Hepatocyte (in vitro differentiated cells): ENCODE results near the gene PSMC5. TPM values are rescaled to one million over a fixed set of nuclear protein-coding genes. Genes with fewer than 3 reads are reported as not detected.

Source experiments
- DNase-seq: peaks from one replicate; pipeline ENCODE4 v3.0.0-alpha.2; 2016; ENCODE audit warnings: low spot score
- H2AFZ ChIP-seq: fragments of 200-600 bp; sonication (generic); 2 replicates; pipeline ENCODE4 v1.6.0; 2016; ENCODE audit warnings: antibody characterized with exemption, mild to moderate bottlenecking
- H3K27ac ChIP-seq: fragments of 200-600 bp; sonication (generic); 2 replicates; pipeline ENCODE4 v1.5.1; 2016; ENCODE audit warnings: mild to moderate bottlenecking
- H3K27me3 ChIP-seq: fragments of 200-600 bp; sonication (generic); 2 replicates; pipeline ENCODE4 v1.6.1; 2016
- H3K36me3 ChIP-seq: fragments of 200-600 bp; sonication (generic); replicated peaks from 2 replicates; pipeline ENCODE4 v1.5.1; 2016; ENCODE audit warnings: low read depth; ENCODE audit not compliant: insufficient read depth
- H3K4me1 ChIP-seq: fragments of 200-600 bp; sonication (generic); 2 replicates; pipeline ENCODE4 v1.5.1; 2016; ENCODE audit warnings: mild to moderate bottlenecking, moderate library complexity; ENCODE audit not compliant: insufficient read depth
- H3K4me2 ChIP-seq: fragments of 200-600 bp; sonication (generic); 2 replicates; pipeline ENCODE4 v1.6.0; 2016
- H3K4me3 ChIP-seq: fragments of 200-600 bp; sonication (generic); 2 replicates; pipeline ENCODE4 v1.5.1; 2016; ENCODE audit warnings: mild to moderate bottlenecking
- H3K79me2 ChIP-seq: fragments of 200-600 bp; sonication (generic); 2 replicates; pipeline ENCODE4 v1.6.0; 2017; ENCODE audit warnings: mild to moderate bottlenecking
- H3K9me2 ChIP-seq: fragments of 200-600 bp; sonication (generic); replicated peaks from 2 replicates; pipeline ENCODE4 v1.6.0; 2017; ENCODE audit warnings: mild to moderate bottlenecking; ENCODE audit not compliant: insufficient read depth
- H3K9me3 ChIP-seq: fragments of 200-600 bp; sonication (generic); 2 replicates; pipeline ENCODE4 v1.5.1; 2016; ENCODE audit warnings: low read depth, mild to moderate bottlenecking
- H4K20me1 ChIP-seq: fragments of 200-600 bp; sonication (generic); 2 replicates; pipeline ENCODE4 v1.6.0; 2016; ENCODE audit warnings: mild to moderate bottlenecking; ENCODE audit not compliant: insufficient read depth, poor library complexity, severe bottlenecking
- EZH2 ChIP-seq: fragments of 200-600 bp; sonication (generic); IDR thresholded peaks from 2 replicates; pipeline ENCODE4 v1.6.1; 2016; ENCODE audit warnings: antibody characterized with exemption, mild to moderate bottlenecking, borderline replicate concordance
- EZH2phosphoT487 ChIP-seq: fragments of 200-600 bp; sonication (generic); IDR thresholded peaks from one replicate; pipeline ENCODE4 v1.6.1; 2018; ENCODE audit warnings: antibody characterized with exemption, mild to moderate bottlenecking, low read depth, moderate library complexity; ENCODE audit not compliant: unreplicated experiment, severe bottlenecking
- WGBS: methylation state at CpG from one replicate; pipeline ENCODE4 v1.1.6; 2016; ENCODE audit warnings: low lambda C conversion rate; ENCODE audit errors: missing lambda C conversion rate; 5-methylcytosine and 5-hydroxymethylcytosine counted together
- polyA plus RNA-seq: library from polyadenylated mRNA; unstranded; fragments of >200 nt; fragmentation: Nextera tagmentation; extraction: Ambion mirVana; gene quantifications from 2 replicates; pipeline ENCODE4 v1.2.1, GENCODE V29; 2016
- total RNA-seq: library from RNA; depleted of rRNA; stranded (reverse); fragments of >200 nt; gene quantifications from 2 replicates; pipeline ENCODE4 v1.2.3, GENCODE V29; 2014
- TF ChIP-seq, protein P1 (sequence below): fragments of 200-600 bp; sonication (generic); IDR thresholded peaks from 2 replicates; pipeline ENCODE4 v1.5.1; 2016; ENCODE audit warnings: antibody characterized with exemption, mild to moderate bottlenecking; ENCODE audit not compliant: poor library complexity

Gene PSMC5
- total and polyA plus RNA-seq, 2 experiments from 2014 or later = 46.6 to 132 TPM

DNA sequence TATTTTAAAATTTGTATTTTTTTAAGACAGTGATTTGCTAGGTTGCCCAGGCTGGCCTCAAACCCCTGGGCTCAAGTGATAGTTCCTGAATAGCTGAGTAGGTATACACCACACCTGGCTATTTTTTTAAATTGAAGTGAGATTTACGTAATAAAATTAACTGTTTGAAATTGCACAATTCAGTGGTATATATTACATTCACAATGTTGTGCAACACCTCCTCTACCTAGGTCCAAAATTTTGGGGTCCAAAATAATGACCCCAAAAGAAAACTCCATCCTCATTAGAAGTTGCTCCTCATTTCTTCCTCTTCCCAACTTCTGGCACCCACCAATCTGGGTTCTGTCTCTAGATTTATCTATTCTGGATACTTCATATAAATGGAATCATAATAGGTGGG, 18.3 kb downstream of the PSMC5 start:
- Histone ChIP-seq H3K36me3 (no peaks in the 10 kb centered on the region), H3K4me3 (no peak overlapping the region), H3K27ac (no peak overlapping the region), H3K27me3 (no peaks in the 10 kb centered on the region), H3K79me2 (peaks cover 17% of the 10 kb centered on the region), H3K4me1 (peaks cover 15% of the 10 kb centered on the region), H2AFZ (no peak overlapping the region), H3K9me3 (no peaks in the 10 kb centered on the region), H3K4me2 (no peak overlapping the region), H3K9me2 (no peaks in the 10 kb centered on the region), H4K20me1 (peaks cover 9% of the 10 kb centered on the region)
- DNase-seq = no peak
- WGBS = 96% methylated on average over 1 of the region's 1 CpG
- no peak for TF ChIP-seq EZH2
- TF ChIP-seq, protein P1, sequence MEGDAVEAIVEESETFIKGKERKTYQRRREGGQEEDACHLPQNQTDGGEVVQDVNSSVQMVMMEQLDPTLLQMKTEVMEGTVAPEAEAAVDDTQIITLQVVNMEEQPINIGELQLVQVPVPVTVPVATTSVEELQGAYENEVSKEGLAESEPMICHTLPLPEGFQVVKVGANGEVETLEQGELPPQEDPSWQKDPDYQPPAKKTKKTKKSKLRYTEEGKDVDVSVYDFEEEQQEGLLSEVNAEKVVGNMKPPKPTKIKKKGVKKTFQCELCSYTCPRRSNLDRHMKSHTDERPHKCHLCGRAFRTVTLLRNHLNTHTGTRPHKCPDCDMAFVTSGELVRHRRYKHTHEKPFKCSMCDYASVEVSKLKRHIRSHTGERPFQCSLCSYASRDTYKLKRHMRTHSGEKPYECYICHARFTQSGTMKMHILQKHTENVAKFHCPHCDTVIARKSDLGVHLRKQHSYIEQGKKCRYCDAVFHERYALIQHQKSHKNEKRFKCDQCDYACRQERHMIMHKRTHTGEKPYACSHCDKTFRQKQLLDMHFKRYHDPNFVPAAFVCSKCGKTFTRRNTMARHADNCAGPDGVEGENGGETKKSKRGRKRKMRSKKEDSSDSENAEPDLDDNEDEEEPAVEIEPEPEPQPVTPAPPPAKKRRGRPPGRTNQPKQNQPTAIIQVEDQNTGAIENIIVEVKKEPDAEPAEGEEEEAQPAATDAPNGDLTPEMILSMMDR = no peak
- TF ChIP-seq EZH2phosphoT487 = no peak

- Histone ChIP-seq H3K4me2 (no peak overlapping the region), H3K9me3 (no peaks in the 10 kb centered on the region), H3K4me1 (peaks cover 5% of the 10 kb centered on the region), H3K9me2 (no peaks in the 10 kb centered on the region), H3K27ac (no peak overlapping the region), H3K4me3 (no peak overlapping the region), H3K36me3 (no peaks in the 10 kb centered on the region), H2AFZ (no peak overlapping the region), H4K20me1 (no peaks in the 10 kb centered on the region), H3K27me3 (no peaks in the 10 kb centered on the region), H3K79me2 (no peaks in the 10 kb centered on the region)
- no peak for DNase-seq
- 98% methylated on average over 3 of the region's 3 CpGs for WGBS
- TF ChIP-seq EZH2 = no peak
- TF ChIP-seq EZH2phosphoT487 = no peak
- TF ChIP-seq, protein P1 = no peak
These were observed 20.5 kb downstream of the PSMC5 start for GRCh38 chr17:63847525-63848249.

DNA sequence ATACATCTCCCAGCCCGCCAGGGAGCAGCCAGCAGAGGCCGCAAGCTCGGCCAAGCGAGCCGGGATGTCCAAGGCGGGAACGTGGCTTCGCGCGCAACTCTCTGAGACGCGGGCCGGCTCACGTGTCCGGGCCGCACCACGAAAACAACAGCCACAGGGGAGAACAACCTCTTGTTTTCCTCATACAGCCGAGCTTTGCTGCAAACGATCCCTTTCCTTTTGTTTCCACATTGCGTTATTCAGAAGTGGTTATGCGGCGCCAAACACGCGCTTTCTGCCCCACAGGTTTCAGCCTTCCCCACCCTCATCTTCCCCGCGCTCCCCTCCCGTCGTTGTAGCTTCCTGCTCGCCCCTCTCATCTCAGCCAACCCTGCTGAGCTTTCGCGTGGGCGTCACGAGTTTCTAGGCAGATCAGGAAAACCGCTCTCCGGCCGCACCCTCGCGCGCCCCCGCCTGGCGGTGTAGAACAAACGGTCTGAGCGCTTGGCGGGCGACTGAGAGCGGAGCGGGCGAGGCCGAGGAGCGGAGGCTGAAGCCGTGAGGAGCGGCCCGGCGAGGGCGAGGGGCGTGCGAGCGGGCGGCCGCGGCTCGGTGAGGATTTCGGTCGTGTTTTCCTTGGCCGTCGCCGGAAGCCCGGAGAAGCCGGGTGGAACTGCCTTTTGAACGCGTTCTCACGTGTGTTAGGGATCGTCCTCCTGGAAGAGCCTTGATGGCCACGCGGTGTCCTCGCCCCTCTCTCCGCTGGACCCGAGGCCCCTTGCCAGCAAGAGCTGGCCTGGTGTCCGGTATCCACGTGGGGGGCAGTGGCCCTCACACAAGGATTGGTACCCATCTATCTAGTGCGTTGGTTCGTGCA, 21.8 kb downstream of the PSMC5 start:
- H3K4me2 ChIP-seq = peak overlapping the region; percentile 82
- peak overlapping the region; percentile 84 for H2AFZ ChIP-seq
- H3K4me1 ChIP-seq = peaks cover 5% of the 10 kb centered on the region
- H4K20me1 ChIP-seq = no peaks in the 10 kb centered on the region
- H3K4me3 ChIP-seq = no peak overlapping the region
- H3K9me3 ChIP-seq = no peaks in the 10 kb centered on the region
- DNase-seq = peak; percentile 94
- no peak overlapping the region for H3K27ac ChIP-seq
- whole genome bisulfite sequencing = 33% methylated on average over 68 of the region's 82 CpGs
- H3K9me2 ChIP-seq = no peaks in the 10 kb centered on the region
- H3K36me3 ChIP-seq = no peaks in the 10 kb centered on the region
- no peaks in the 10 kb centered on the region for H3K27me3 ChIP-seq
- H3K79me2 ChIP-seq = no peaks in the 10 kb centered on the region
- TF ChIP-seq EZH2phosphoT487 = no peak
- TF ChIP-seq EZH2 = no peak
- TF ChIP-seq, protein P1 = peak; percentile 71
